OCI-LY7 (cell line): Measurements from ENCODE around the gene LRRC75A. TPM values are rescaled to one million over a fixed set of nuclear protein-coding genes. Genes with fewer than 3 reads are reported as not detected.

Experiments
- BruUV-seq: library from RNA; stranded (reverse); fragments of 400-500 nt; replicated peaks from 2 replicates; lab custom pipeline; 2021; lab: Mats Ljungman, UMichigan
- CTCF ChIA-PET: fragments of 300-600 bp; sonication (Branson Sonifier 250); formaldehyde crosslinking; loops from one replicate; lab custom pipeline; 2022; ENCODE audit warnings: antibody characterized with exemption; ENCODE audit not compliant: unreplicated experiment; lab: Charles Lee
- POLR2A ChIA-PET: fragments of 300-600 bp; sonication (Branson Sonifier 250); formaldehyde crosslinking; loops from one replicate; lab custom pipeline; 2022; ENCODE audit warnings: antibody characterized with exemption; lab: Charles Lee
- DNase-seq: peaks from one replicate; pipeline ENCODE4 v3.0.0-alpha.2; 2015; ENCODE audit warnings: low spot score
- H2AFZ ChIP-seq: fragments of 200-600 bp; sonication (generic), shearing (Covaris generic); 2 replicates; pipeline ENCODE4 v1.6.1; 2014; ENCODE audit warnings: mild to moderate bottlenecking, antibody characterized with exemption, low read length, moderate library complexity
- H3K27ac ChIP-seq: fragments of 200-600 bp; sonication (generic); 2 replicates; pipeline ENCODE4 v1.5.1; 2014; ENCODE audit warnings: mixed run types, low read depth, mild to moderate bottlenecking, moderate library complexity, low read length, inconsistent platforms; ENCODE audit not compliant: poor library complexity, severe bottlenecking
- H3K36me3 ChIP-seq: fragments of 200-600 bp; sonication (generic); 2 replicates; pipeline ENCODE4 v1.6.1; 2014; ENCODE audit warnings: mild to moderate bottlenecking, antibody characterized with exemption, low read length, moderate library complexity, mixed read lengths; ENCODE audit not compliant: insufficient read depth
- H3K4me1 ChIP-seq: fragments of 200-600 bp; sonication (generic); 2 replicates; pipeline ENCODE4 v1.5.1; 2014; ENCODE audit warnings: mild to moderate bottlenecking, low read length; ENCODE audit not compliant: insufficient read depth, poor library complexity, severe bottlenecking
- H3K4me2 ChIP-seq: fragments of 200-600 bp; sonication (generic); 2 replicates; pipeline ENCODE4 v1.6.1; 2014; ENCODE audit warnings: mild to moderate bottlenecking, low read length
- H3K4me3 ChIP-seq: fragments of 200-600 bp; sonication (generic); 2 replicates; pipeline ENCODE4 v1.5.1; 2014; ENCODE audit warnings: mild to moderate bottlenecking, low read depth, low read length; ENCODE audit not compliant: poor library complexity, severe bottlenecking
- H3K79me2 ChIP-seq: fragments of 200-600 bp; sonication (generic); 2 replicates; pipeline ENCODE4 v1.6.1; 2016; ENCODE audit warnings: low read depth, mild to moderate bottlenecking, low read length, moderate library complexity, mixed read lengths; ENCODE audit not compliant: insufficient read depth
- H3K9me2 ChIP-seq: fragments of 200-600 bp; sonication (generic); 2 replicates; pipeline ENCODE4 v1.6.1; 2016; ENCODE audit warnings: mild to moderate bottlenecking, low read length, mixed read lengths; ENCODE audit not compliant: insufficient read depth
- H3K9me3 ChIP-seq: fragments of 200-600 bp; sonication (generic); 2 replicates; pipeline ENCODE4 v1.6.1; 2014; ENCODE audit warnings: mild to moderate bottlenecking, mixed run types, low read length, mixed read lengths
- H4K20me1 ChIP-seq: fragments of 200-600 bp; sonication (generic); 2 replicates; pipeline ENCODE4 v1.6.1; 2014; ENCODE audit warnings: mild to moderate bottlenecking, antibody characterized with exemption, low read length, moderate library complexity, mixed read lengths; ENCODE audit not compliant: insufficient read depth
- EZH2phosphoT487 ChIP-seq: fragments of 200-600 bp; sonication (generic); IDR thresholded peaks from 2 replicates; pipeline ENCODE4 v1.6.1; 2018; ENCODE audit warnings: low read depth, borderline replicate concordance, mild to moderate bottlenecking, mixed run types, antibody characterized with exemption, low read length, moderate library complexity, mixed read lengths
- intact Hi-C: fragments of 100-400 bp; cut with micrococcal nuclease; formaldehyde crosslinking; loops from one replicate; pipeline ENCODE4 v1.10.0; 2022; ENCODE audit not compliant: unreplicated experiment
- total RNA-seq, 2 experiments: library from RNA; depleted of rRNA in 1 of 2; stranded (reverse); fragments of >200 nt in 1 of 2; shearing (Covaris generic) in 1 of 2; gene quantifications; 2 replicates each; pipeline ENCODE4 v1.2.3, GENCODE V29; 2014 to 2022
- TF ChIP-seq, protein P1 (sequence below): fragments of 200-600 bp; sonication (generic); conservative IDR thresholded peaks from 2 replicates; pipeline ENCODE4 v1.5.1; 2014; ENCODE audit warnings: mild to moderate bottlenecking, antibody characterized with exemption, low read length, moderate library complexity, mixed read lengths

LRRC75A gene
- total RNA-seq, 2 experiments from 2014 or later: not detected

- intact Hi-C loops: no loop called here
- Histone ChIP-seq H3K9me2 (no peaks in the 10 kb centered on the region), H2AFZ (no peak overlapping the region), H3K4me2 (no peak overlapping the region), H4K20me1 (no peaks in the 10 kb centered on the region), H3K4me1 (no peaks in the 10 kb centered on the region), H3K36me3 (no peaks in the 10 kb centered on the region), H3K79me2 (no peaks in the 10 kb centered on the region), H3K9me3 (no peaks in the 10 kb centered on the region), H3K27ac (no peak overlapping the region), H3K4me3 (no peak overlapping the region)
- DNase-seq: no peak
- no TSS peak for BruUV-seq
- ChIA-PET CTCF (no interaction called here), POLR2A (no interaction called here)
- TF ChIP-seq EZH2phosphoT487: no peak
- TF ChIP-seq, protein P1, sequence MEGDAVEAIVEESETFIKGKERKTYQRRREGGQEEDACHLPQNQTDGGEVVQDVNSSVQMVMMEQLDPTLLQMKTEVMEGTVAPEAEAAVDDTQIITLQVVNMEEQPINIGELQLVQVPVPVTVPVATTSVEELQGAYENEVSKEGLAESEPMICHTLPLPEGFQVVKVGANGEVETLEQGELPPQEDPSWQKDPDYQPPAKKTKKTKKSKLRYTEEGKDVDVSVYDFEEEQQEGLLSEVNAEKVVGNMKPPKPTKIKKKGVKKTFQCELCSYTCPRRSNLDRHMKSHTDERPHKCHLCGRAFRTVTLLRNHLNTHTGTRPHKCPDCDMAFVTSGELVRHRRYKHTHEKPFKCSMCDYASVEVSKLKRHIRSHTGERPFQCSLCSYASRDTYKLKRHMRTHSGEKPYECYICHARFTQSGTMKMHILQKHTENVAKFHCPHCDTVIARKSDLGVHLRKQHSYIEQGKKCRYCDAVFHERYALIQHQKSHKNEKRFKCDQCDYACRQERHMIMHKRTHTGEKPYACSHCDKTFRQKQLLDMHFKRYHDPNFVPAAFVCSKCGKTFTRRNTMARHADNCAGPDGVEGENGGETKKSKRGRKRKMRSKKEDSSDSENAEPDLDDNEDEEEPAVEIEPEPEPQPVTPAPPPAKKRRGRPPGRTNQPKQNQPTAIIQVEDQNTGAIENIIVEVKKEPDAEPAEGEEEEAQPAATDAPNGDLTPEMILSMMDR: no peak
Observed at GRCh38 chr17:16496820-16497489, 5.0 kb upstream of the LRRC75A start.

DNA sequence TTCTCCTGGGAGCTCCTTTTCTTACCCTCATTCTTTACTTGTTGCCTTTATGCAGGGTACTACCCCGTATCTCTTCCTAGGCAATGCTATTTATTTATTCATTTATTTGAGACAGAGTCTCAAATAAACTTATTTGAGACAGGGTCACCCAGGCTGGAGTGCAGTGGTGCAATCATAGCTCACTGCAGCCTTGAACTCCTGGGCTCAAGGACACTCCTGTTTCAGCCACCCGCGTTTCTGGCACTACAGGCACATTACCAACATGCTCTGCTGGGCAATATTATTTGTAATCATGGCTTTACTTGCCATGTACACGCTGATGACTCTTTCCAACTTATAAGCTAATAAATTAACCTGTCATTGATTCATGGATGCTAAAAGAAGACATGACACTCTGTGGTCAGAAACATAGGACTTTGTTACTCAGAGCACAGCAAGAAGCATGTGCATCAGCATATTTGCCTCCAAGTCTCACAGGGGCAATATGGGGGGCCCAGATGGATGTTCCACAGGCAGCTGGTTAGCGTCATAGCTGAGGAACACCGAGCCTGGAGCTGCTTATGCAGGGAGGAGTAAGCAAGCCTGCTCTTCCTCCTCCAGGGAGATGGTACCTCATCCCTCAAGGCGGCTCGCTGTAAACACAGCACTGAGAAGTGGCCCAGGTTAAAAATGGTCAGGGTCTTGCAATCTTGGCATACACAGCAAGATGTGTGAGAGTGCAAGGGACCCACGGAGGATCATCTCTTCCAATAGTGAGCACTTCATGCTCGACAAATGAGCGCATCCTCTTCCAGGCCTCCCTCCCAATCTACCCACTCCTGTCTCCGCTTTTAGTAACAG is 4.2 kb upstream of the LRRC75A start:
- BruUV-seq: no TSS peak
- no peak for DNase-seq
- ChIA-PET CTCF (no interaction called here), POLR2A (interaction anchor here (0.7 kb wide), 1 partner anchor 21 kb away, joined by 3 read pairs; no protein-coding TSS in a partner anchor)
- Histone ChIP-seq H3K4me2 (no peak overlapping the region), H3K36me3 (no peaks in the 10 kb centered on the region), H3K27ac (no peak overlapping the region), H3K4me1 (no peaks in the 10 kb centered on the region), H2AFZ (no peak overlapping the region), H3K9me2 (no peaks in the 10 kb centered on the region), H3K4me3 (no peak overlapping the region), H4K20me1 (no peaks in the 10 kb centered on the region), H3K79me2 (no peaks in the 10 kb centered on the region), H3K9me3 (no peaks in the 10 kb centered on the region)
- TF ChIP-seq, protein P1: no peak
- TF ChIP-seq EZH2phosphoT487: no peak
- intact Hi-C loops: no loop called here
